Measurements from ENCODE around the gene TNS3.

TNS3 gene

DNA sequence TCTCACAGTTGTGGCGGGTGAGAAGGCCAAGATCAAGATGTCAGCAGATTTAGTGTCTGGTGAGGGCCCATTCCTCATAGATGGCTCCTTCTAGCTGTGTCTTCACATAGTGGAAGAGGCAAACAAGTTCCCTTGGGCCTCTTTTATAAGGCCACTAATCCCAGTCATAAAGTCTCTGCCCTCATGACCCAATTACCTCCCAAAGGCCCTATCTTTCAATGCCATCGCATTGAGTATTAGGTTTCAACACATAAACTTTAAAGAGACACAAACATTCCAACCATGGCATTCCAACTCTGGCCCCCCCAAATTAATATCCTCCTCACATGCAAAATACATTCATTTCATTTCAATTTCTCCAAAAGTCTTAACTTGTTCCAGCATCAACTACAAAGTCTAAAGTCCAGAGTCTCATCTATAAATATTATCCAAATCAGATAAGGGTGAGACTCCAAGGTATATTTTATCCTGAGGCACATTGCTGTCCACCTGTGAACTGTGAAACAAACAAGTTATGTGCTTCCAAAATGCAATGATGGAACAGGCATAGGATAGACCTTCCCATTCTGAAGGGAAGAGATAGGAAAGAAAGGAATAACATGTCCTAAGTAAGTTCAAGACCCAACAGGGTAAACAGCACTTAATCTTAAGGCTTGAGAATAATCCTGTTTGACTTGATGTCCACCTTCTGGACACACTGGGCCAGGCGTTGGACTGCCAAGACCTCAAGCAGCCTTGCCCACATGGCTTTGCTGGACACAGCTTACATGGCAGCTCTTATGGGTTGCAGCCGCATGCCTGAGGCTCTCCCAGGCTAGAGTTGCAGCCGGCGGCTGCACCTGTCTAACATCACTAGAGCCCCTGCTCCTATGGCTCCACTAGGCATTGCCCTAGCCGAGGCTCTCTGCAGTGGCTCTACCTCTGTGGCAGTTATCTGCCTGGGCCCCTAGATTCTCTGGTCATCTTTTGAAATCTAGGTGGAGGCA is 312.8 kb downstream of the TNS3 start:
- TF ChIP-seq, protein P1, sequence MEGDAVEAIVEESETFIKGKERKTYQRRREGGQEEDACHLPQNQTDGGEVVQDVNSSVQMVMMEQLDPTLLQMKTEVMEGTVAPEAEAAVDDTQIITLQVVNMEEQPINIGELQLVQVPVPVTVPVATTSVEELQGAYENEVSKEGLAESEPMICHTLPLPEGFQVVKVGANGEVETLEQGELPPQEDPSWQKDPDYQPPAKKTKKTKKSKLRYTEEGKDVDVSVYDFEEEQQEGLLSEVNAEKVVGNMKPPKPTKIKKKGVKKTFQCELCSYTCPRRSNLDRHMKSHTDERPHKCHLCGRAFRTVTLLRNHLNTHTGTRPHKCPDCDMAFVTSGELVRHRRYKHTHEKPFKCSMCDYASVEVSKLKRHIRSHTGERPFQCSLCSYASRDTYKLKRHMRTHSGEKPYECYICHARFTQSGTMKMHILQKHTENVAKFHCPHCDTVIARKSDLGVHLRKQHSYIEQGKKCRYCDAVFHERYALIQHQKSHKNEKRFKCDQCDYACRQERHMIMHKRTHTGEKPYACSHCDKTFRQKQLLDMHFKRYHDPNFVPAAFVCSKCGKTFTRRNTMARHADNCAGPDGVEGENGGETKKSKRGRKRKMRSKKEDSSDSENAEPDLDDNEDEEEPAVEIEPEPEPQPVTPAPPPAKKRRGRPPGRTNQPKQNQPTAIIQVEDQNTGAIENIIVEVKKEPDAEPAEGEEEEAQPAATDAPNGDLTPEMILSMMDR (IDR thresholded peaks at IDR 0.05; ENCODE audit: low read depth, low read length): no peak
- no peak overlapping the region for H3K4me3 ChIP-seq (ENCODE audit: low read depth, low read length)

DNA sequence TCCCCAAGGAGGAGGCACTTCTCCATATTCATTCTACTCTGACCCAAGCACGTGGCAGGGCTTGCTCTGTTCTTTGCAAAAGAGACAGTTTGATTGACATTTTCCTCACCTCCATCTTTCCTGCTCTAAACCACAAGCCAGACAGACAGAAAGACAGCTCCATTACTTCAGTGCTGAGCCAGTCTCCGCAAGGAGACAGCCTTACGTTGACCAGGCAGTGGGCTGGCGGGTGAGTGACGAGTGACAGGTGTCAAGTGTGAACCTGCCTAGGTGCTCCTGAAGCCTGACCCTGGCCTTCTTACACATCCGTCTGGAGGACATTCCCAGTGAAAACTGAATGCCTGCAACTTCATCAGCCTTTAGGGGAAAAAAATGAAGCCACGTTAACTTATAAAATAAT is 314.6 kb downstream of the TNS3 start:
- TF ChIP-seq, protein P1 (IDR thresholded peaks at IDR 0.05; ENCODE audit: low read depth, low read length): no peak
- no peak overlapping the region for H3K4me3 ChIP-seq (ENCODE audit: low read depth, low read length)

DNA sequence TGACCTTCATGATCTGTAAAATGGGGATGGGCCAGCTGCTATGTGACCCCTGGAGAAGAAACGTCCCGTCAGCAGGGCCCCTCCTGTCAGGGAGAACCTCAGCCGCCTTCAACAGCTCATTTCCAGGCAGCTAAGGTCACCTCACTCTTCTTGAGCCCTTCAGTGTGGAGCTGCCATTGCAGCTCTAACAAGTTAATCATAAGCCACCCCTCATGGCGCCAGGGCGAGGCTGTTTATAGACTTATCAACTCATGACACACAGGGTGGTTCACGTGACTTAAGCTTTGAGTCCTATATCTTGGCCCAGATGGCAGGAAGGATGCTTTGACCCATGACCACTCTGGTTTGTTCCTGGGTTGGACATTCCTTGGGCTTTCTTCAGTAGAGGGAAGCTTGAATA is 315.1 kb downstream of the TNS3 start:
- TF ChIP-seq, protein P1 (IDR thresholded peaks at IDR 0.05; ENCODE audit: low read depth, low read length): no peak

DNA sequence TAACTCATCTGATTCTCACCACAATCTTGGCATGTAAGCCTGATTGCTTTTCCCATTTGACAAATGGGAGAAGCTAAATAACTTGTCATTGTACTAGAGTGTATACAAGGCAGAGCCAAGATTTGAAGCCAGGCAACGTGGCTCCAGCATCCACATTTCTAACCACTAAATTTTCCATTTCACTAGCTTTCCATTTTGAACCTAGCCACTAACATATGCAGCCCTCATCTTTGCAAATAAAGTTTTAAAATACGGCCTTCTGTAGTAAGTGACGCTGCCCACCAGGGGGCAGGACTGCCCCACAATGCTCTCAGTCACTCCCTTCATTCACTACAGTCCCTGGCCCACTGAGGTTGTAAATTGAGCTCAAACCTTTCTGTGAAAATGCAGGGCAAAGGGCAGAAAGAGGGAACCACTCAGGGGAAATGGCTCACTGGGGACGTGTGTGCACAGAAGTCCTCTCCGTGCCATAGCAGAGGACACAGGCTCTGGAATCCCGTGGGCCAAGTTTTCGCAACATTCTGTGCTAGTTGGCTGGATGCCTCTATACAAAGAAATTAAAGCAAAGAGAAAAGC is 315.7 kb downstream of the TNS3 start:
- TF ChIP-seq, protein P1 (IDR thresholded peaks at IDR 0.05; ENCODE audit: low read depth, low read length): peak; percentile 86
- H3K4me3 ChIP-seq (ENCODE audit: low read depth, low read length): no peak overlapping the region

More for the DNA sequence above, 315.1 kb downstream of the TNS3 start:
- no peak overlapping the region for H3K4me3 ChIP-seq (ENCODE audit: low read depth, low read length)

DNA sequence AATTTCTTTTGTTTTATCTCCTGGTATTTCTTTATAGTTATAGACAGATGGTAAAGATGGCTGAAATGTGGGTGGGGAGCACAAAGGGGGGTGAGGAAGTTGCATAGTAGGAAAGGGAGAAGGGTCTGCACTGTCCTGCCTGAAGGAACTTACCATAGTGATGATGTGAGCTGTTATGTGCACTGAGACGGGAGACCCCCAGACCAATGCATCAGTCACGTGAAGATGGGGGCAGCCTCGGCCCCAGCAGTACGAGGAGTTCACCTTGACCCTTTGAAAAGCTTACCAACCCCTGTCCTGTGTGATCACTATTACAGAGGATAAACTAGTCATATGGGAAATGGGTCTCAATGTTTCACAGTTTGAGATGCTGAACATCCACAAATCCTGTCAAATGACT is 316.3 kb downstream of the TNS3 start:
- H3K4me3 ChIP-seq (ENCODE audit: low read depth, low read length): no peak overlapping the region
- TF ChIP-seq, protein P1 (IDR thresholded peaks at IDR 0.05; ENCODE audit: low read depth, low read length): no peak

DNA sequence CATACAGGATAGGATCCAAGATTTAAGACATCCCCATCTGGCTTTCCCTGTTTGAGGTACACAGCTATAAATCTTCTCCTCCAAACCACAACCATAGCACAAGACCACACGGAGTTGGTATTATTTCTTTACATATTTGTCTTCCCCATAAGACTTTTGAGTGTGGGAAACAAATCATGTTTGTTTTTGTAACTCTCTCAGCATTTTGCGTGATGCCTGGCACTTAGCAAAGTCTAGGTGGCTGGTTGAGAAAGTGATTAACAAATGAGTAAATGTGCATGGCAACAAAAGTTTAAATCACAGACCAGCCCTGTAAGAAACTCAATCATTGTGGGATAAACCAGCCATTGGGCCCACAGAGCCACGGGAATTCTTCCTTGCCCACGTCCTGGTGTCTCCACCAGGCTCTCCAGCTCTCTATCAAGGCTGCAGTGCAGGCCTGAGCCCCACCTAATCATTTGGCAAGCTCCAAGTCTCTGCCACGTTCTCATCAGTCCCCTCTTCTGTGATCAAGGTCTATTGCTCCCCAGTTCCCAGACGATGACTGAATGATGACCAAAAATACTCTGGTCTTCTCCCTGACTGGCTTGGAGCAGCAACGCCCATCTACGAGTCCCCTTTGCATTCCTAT is 317.8 kb downstream of the TNS3 start:
- no peak overlapping the region for H3K4me3 ChIP-seq (ENCODE audit: low read depth, low read length)
- TF ChIP-seq, protein P1 (IDR thresholded peaks at IDR 0.05; ENCODE audit: low read depth, low read length): no peak

Measured in WI38 (cell line).